Smooth muscle cell of trachea (primary cell): ENCODE data around the gene CCDC60. TPM values are rescaled to one million over a fixed set of nuclear protein-coding genes. Genes with fewer than 3 reads are reported as not detected.

Experiments used
- total RNA-seq: library from RNA; depleted of rRNA; stranded (reverse); fragments of >200 nt; gene quantifications from 2 replicates; pipeline ENCODE4 v1.2.1, GENCODE V29; 2014

The CCDC60 gene, protein sequence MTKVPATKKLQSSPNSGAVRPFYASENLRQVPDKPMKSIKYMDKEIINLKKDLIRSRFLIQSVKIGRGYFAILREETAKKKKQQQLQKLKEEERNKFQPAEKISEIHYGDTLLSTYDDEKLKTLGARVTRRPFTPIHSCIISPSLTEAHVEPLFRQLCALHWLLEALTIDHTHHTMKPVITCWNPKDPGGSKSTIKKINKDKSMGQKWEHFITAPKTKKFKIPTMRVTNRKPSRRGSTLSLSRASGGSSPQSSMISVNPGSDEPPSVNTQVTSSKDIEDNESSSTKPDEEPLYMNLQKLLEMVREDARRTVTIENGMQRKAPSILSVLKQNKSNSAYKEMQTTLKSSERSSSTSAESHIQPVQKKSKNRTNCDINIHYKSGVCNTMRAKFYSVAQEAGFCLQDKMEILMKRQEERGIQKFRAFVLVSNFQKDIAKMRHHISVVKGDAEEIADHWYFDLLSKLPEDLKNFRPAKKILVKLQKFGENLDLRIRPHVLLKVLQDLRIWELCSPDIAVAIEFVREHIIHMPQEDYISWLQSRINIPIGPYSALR
- total RNA-seq, result not detected in 2 replicates

DNA sequence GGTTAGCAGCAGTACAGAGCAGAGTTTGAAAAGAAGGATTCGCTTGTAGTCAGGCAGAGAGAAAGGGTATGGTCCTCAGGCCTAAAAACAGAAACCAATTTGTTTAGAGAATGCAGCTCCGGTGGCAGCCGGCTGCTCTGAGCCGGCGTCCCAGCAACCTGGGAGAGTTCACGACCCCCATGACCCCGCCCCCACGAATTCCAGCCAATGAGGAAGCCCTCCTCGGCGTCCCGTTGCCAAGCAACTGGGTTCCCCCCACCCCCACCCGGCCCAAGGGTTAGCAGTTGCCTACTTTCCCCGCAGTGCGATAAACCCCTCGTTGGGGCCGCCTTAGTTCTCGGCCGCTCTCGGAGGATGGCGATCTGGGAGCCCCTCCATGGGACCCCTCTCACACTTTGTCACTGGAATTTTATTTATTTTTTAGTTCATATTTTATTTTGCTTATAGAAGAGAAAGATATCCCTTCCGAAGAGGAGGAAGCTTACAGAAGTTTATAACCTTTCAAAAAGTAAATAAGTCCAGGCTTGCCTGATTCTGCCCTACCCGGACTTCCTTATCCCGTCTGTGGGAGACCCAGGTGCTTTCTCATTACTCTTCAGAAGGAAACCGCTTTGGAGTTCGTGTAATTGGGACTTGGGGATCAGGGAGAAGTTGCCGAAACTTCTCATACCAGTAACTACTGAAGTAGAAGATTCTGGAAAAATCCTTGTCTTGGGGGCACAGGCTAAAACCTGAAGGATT, at the start of gene CCDC60:
CCDC60 (plus strand) TSS at position 300 of the 741 bp plus-strand sequence. CDS start 448 bp downstream, outside the sequence.

Other genes starting within 250 kb of the CCDC60 start
- gene HSPB8, start 155.8 kb upstream of the CCDC60 start, total RNA-seq, result 9.0 and 26.8 TPM in 2 replicates